NCI-H2029 (cell line): ENCODE data around the gene EFR3B.
"Not testable (repeated sequence)": the region's sequence is repeated elsewhere in the genome, so short reads cannot be mapped to it uniquely, and the experiment has no call there.

Source experiments
- DNase-seq: peaks from one replicate; lab custom pipeline; 2025; lab: John Stamatoyannopoulos, UW

EFR3B gene

DNA sequence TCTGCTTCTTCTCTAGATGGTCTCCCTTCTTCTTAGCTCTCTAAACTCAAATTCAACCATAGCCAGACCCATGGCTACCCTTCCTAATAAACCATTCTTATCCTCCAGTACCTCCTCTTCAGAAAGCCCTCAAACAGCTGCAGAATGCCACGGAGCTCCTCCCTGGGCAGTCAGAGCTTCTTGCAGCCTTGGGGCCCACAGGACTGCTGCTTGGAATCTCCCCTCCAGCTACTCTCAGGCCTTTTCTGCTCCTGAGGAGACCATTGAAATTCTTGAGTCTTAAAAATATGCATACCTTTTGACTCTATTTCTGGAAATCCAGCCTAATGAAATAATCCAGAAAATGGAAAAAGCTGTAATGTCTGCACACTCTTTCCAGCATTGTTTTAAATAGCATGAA, 30.7 kb downstream of the EFR3B start:
- DNase-seq = no peak

GRCh38 chr2:25073025-25073424, 31.1 kb downstream of the EFR3B start:
- DNase-seq = peak; percentile 80

- no peak for DNase-seq
Observed at GRCh38 chr2:25073914-25074313, 32.0 kb downstream of the EFR3B start.

- DNase-seq = no peak
Observed at GRCh38 chr2:25074826-25075225, 33.0 kb downstream of the EFR3B start.

- DNase-seq = no peak
Observed at GRCh38 chr2:25076749-25077148, 34.9 kb downstream of the EFR3B start.

DNA sequence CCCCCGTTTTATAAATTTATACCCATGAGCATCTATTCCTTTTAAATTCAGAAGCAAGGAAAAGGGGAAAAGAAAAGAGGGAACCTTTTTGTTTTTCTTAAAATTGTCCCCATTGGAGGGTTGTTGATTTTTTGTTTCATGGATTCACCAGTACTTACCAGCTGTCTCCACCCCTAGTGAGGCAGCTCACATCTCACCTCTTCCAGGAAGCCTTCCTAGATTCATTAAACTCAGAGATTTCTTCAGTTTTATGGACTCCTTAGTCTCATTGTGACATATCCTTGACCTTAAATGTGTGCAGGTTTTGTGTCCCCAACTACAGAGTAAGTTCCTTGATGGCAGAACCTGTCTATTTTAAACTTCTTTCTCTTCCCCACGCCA, 35.9 kb downstream of the EFR3B start:
- DNase-seq = no peak

- peak; percentile 91 for DNase-seq
Observed at GRCh38 chr2:25078170-25079049, 36.5 kb downstream of the EFR3B start.

DNA sequence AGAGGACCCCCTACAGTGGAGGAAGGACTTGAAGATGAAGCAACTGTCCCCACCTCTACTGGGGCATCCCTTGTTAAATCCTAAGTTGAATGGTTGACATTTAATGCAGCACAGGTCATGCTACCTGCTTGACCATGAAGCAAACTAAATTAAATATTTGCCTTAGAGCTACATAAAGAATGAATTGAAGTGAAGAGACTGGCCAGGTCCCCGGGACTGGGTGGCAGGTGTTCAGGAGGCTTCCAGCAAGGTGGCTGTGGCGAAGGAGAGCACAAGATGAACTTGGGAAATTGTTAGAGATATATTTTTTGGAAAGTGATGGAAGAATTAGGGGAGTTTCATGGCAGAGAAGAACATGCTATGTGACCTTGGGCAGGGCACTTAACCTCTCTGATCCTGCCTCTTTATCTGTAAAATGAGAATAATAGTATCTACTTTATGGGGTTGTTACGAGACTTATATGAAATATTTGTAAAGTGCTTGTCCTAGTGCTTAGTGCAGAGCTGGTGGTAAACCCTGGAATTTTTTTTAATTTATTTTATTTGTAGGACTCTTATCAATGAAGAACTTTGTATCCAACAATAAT, 37.3 kb downstream of the EFR3B start:
- DNase-seq = peak; percentile 61

DNA sequence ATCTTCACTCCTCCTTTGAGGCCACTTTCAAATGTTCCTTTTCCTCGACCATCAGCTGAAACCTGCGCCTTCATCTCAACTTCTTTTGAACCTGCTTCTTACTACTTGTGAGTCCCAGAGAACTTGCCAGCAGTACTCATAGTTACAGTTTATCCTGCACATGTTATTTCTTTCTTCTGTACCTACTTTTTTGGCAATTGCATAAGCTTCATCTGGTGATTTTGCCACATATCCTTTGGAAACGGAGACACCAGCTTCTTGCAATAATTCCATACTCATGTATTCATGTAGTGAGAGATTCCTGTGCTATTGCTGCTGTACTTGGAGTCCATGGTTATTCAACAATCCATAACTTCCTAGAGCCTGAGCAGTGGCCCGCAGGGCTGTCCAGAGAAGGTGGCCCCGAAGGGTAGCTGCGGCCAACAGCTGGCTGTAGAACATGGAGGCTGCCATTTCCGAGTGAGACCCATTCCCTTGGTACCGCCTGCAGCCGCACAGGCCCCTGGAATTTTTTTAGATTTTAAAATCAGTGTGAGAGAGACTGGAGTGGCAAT, 39.4 kb downstream of the EFR3B start:
- no peak for DNase-seq

DNA sequence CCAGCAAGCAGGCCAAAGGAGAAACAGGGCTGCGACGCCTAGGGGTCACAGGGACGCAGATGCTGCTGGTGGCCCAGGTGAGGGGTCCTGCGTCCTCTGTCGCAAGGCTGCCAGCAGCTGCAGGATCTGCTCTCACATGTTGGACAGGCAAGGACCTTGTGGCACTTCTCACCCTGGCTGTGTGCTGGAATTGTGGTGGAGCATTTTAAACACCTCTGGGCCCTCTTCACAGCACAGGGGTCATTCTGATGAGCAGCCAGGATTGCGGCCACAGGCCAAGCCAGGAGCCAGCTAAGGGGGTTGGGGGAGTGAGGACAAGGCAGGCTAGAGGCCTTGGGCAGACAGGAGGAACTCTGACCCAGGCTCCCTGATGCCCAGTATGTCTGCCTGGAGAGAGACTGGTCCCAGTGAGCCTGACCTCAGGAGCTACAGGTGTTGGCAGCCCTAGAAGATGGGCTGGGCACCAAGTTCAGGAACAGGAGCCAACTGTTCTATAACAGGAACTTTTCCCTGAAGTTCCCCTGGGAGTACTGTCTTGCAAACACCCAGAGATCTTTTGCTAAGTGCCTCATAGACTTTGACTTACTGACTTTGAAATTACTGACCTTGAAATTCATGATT, 40.2 kb downstream of the EFR3B start:
- DNase-seq = no peak

GRCh38 chr2:25085761-25086560, 44.1 kb downstream of the EFR3B start:
- DNase-seq = peak; percentile 87

DNA sequence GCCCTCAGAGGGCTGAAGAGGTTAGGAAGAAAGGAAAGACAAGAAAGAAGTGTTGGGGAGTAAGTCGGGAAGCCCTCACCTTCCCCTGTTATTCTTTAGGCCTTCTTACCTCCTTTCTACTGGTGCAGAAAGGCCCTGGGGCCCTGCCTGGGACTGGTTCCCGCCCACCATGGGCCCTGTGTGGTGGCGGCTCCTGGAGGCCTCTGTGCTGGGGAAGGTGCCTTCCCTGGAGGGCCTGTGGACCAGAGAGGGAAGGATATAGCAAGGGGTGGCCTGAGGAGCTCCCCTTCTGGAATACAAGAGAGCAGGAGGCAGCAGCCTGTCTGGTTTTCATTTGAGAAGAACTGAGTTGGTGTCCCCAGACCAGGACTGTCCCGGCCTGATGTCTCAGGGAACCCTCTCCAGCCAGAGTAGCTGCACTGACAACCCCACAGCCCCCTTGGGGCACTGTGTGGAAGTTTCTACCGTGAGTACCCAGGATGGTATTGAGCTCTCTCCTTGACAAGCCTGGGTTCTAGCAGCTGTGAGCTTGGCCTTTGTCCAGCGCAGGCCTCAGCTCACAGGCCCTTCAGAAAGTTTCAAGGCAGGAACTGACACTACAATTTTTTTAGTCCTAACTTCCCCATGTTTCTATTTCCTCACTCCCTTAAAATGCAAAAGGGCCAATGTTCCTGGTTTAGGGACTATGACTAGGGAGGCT, 47.1 kb downstream of the EFR3B start:
- DNase-seq = no peak

DNA sequence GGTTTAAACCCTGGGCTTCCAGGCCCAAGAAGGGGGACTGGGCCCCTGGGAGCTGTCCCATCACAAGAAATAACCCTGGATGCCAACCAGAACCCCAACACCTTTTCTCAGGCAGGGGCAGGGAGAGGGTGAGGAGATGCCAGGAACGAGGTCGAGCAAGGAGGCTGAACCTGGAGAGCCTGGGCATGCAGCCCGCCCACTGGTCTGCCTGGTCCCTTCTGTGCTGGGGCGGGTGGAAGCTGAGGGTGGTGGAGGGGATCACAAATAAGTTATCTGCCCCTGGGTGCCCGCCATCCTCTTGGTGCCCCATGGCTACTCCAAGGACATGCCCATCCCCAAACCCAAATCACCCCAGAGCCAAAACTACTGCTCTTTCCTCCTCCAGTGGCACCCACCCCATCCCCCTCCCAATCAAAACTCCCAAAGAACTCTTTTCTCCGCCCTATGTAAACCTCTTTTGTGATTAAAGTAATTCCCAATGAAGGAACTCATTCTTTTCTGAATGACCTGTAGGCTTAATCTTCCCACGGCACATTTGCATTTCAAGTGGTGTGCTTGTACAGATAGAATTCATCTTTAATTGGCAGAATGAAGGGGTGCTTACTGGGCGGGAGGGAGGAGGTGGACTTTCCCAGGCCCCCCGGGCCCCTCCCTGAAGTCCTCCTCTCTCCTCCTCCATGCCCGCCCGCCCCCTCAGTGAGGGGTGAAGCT, 47.9 kb downstream of the EFR3B start:
- DNase-seq = no peak

DNA sequence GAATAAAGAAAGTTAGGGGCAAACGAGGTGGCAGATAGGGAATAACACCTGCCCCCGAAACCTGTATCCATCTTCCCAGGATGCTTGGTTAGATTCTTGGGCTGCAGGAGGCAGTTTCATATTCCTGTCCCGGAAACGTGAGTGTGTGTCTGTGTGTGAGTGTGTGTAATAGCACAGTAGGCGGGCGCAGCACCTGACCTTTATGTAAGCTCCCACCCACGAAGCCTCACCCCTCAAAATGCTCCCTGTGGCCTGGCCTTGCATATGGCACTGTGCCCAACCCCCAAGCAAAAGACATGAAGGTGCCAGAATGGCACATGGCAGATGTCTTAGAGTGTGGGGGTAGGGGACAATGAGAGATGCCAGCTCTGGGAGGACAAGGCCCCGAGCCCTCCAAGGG, 48.9 kb downstream of the EFR3B start:
- no peak for DNase-seq

DNA sequence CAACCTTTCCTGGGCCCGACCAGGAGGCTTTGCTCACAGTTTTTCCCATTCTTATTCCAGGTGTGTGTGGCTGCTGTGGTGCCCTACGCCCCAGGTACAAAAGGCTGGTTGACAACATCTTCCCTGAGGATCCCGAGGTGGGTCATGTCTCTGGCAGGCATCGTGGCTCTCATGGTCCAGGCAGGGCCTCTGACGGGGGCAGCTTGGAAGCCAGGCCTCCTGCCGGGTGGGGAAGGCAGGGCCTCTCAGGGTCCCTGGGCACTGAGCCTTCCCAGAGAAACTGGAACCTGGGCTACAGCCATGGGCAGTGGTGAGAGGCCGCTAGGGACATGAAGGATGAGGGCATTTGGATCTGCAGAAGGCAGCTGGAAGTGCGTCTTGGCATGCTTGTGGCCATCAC, 49.4 kb downstream of the EFR3B start:
- no peak for DNase-seq

- DNase-seq = no peak
Observed at GRCh38 chr2:25098056-25098455, 56.2 kb downstream of the EFR3B start.

DNA sequence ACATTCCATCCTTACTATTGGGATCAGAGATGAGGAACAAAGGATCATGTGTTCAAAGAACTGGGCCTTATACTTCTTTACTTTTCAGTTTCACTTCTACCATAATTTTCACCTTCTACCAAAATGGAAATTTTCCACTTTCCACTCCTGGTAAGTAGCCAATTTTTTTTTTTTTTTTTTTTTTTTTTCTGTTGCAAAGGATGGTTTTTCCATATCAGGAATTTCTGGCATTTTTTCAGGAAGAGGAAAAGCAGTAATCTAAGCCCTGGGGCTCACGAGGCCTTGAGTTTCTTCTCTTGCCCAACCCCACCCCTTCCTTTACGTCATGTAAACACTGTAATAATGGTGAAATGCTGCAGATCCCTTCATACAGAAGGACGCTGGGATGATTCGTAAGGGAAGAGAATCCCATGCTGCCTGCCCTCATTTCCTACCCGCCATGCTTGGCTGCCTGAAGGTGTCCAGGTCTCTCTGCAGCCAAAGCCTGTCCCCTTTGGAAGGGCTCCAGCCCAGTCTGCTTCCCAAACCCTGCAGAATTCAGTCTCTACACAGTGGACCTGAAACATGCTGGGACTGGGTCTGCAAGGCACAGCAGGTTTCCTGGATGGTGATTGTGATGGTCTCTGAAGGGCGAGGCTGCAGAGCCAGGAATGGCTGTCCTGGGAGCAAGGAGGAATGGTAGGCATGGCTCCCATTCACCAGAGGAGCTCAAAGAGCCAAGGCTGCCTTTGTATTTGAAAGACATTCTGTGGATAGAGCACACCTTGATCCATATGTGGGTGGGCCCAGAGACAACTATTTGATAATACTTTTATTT, 57.0 kb downstream of the EFR3B start:
- DNase-seq = peak; percentile 15

GRCh38 chr2:25102352-25102751, 60.5 kb downstream of the EFR3B start:
- not testable (repeated sequence) for DNase-seq

DNA sequence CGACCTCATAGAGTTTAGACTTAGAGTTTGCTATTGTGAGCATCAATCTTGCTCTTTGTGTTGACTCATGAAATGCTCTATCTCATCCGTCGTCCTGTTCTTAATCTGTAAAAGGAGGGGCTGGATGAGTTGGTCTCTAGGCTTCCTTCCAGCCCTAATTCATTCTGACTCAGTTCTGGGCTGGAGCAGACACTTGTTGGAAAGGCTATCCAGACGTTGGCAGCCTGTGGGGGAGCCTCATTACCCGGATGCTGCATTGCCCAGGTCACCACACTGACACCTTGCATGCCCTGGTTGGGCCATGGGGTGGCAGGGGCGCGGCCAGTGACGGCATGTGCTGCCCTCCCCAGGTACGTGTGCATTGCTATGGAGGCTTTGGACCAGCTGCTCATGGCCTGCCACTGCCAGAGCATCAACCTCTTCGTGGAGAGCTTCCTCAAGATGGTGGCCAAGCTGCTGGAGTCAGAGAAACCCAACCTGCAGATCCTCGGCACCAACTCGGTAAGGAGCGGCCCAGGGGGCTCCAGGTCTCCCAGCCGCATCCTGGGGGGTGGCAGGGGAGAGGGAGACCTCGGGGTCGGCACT, 61.5 kb downstream of the EFR3B start:
- no peak for DNase-seq

GRCh38 chr2:25104736-25105135, 62.9 kb downstream of the EFR3B start:
- no peak for DNase-seq
